ENCODE measurements around the gene THUMPD3. TPM values are rescaled to one million over a fixed set of nuclear protein-coding genes. Genes with fewer than 3 reads are reported as not detected.

THUMPD3 gene
- total and polyA plus RNA-seq, 11 donors, result 25.3 to 65.5 (median 51.5) TPM

DNA sequence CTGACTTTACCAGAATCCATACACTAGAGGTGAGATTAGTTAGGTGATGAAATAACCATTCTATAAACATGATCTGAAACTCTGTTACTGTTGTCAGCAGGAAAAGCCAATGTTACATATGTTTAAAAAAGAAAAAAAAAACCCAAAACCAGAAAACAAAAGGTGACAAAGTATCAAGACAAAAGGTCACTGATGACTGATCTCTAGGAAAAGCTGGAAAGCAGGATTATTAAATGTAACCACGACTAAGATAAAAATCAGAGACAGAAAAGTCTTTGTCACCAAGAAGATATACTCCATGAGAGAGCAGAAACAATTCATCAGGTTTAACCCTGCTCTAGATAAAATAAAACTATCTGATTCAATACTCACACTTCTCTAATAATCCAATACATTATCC is 29.2 kb downstream of the THUMPD3 start:
- Histone ChIP-seq H3K36me3 (peaks cover 0 to 84% (median 76%) of the 10 kb centered on the region in 9 donors), H3K4me1 (peaks cover 7 to 56% (median 41%) of the 10 kb centered on the region in 12 donors), H3K9me3 (no peaks in the 10 kb centered on the region), H3K27me3 (no peaks in the 10 kb centered on the region), H3K4me3 (no peak overlapping the region), H3K27ac (peak overlapping the region in 1 of 12 donors; percentile 2)
- no peak for TF ChIP-seq POLR2A (IDR thresholded peaks at IDR 0.05)
- no peak for TF ChIP-seq CTCF (IDR thresholded peaks at IDR 0.05)
- intact Hi-C loops (cut with DNase I), result loop anchor here in 4 of 10 donors (5.0 kb wide), 2 partner anchors 35 to 40 kb away; no protein-coding TSS in a partner anchor
- DNase-seq (no peak), ATAC-seq (no peak)
- 12 to 37% (median 16%) methylated on average over 1 of the region's 1 CpG for WGBS, 4 donors

- no peak for TF ChIP-seq CTCF (IDR thresholded peaks at IDR 0.05)
- TF ChIP-seq POLR2A (IDR thresholded peaks at IDR 0.05), result no peak
- H3K4me1 ChIP-seq, result peaks cover 13 to 74% (median 60%) of the 10 kb centered on the region in 12 donors
- peak overlapping the region; percentile 95 to 99 (median 99) for H3K27ac ChIP-seq
- no peaks in the 10 kb centered on the region for H3K9me3 ChIP-seq
- DNase-seq, result no peak
- intact Hi-C loops (cut with DNase I), result loop anchor here in 6 of 10 donors (1.0 to 5.0 kb wide), 4 partner anchors 27 to 33 kb away; partner anchors contain the start of gene THUMPD3 (in 5 of the 6)
- H3K27me3 ChIP-seq, result no peaks in the 10 kb centered on the region
- H3K4me3 ChIP-seq, result peak overlapping the region; percentile 51 to 98 (median 89)
- no peak for ATAC-seq
- WGBS, 4 donors, result 6 to 9% (median 7%) methylated on average over 15 of the region's 15 CpGs
- peaks cover 0 to 47% (median 39%) of the 10 kb centered on the region in 9 donors for H3K36me3 ChIP-seq
Measured at GRCh38 chr3:9395570-9396300, 32.9 kb downstream of the THUMPD3 start.

DNA sequence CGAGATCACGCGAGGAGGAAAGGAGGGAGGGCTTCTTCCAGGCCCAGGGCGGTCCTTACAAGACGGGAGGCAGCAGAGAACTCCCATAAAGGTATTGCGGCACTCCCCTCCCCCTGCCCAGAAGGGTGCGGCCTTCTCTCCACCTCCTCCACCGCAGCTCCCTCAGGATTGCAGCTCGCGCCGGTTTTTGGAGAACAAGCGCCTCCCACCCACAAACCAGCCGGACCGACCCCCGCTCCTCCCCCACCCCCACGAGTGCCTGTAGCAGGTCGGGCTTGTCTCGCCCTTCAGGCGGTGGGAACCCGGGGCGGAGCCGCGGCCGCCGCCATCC is 33.4 kb downstream of the THUMPD3 start:
- no peaks in the 10 kb centered on the region for H3K9me3 ChIP-seq
- intact Hi-C loops (cut with DNase I), result loop anchor here in 6 of 10 donors (2.0 to 5.0 kb wide), 3 partner anchors 27 to 34 kb away; partner anchors contain the start of gene THUMPD3 (in 5 of the 6)
- ATAC-seq (peak; percentile 10 to 60 (median 38)), DNase-seq (peak in 1 of 5 donors; percentile 92)
- peak overlapping the region; percentile 95 to 99 (median 99) for H3K27ac ChIP-seq
- H3K4me1 ChIP-seq, result peaks cover 16 to 74% (median 64%) of the 10 kb centered on the region in 12 donors
- peak overlapping the region; percentile 51 to 98 (median 89) for H3K4me3 ChIP-seq
- TF ChIP-seq POLR2A (IDR thresholded peaks at IDR 0.05), result peak in 1 of 2 donors; percentile 22
- TF ChIP-seq CTCF (IDR thresholded peaks at IDR 0.05), result peak in 1 of 12 donors; percentile 10
- H3K36me3 ChIP-seq, result peaks cover 0 to 42% (median 34%) of the 10 kb centered on the region in 9 donors
- H3K27me3 ChIP-seq, result no peaks in the 10 kb centered on the region
- 0 to 1% (median 0%) methylated on average over 17 to 25 of the region's 25 CpGs for WGBS, 4 donors

GRCh38 chr3:9396632-9397331 is 33.9 kb downstream of the THUMPD3 start:
- peak; percentile 85 to 91 (median 90) for ATAC-seq

More at GRCh38 chr3:9396632-9397331, 33.9 kb downstream of the THUMPD3 start:
- H3K9me3 ChIP-seq, result no peaks in the 10 kb centered on the region
- peak overlapping the region; percentile 51 to 98 (median 89) for H3K4me3 ChIP-seq
- WGBS, 4 donors, result 0 to 1% (median 0%) methylated on average over 15 to 71 of the region's 71 CpGs
- intact Hi-C loops (cut with DNase I), result loop anchor here in 6 of 10 donors (2.0 to 5.0 kb wide), 3 partner anchors 26 to 34 kb away; partner anchors contain the start of gene THUMPD3 (in 5 of the 6)
- H3K27me3 ChIP-seq, result no peaks in the 10 kb centered on the region
- H3K4me1 ChIP-seq, result peaks cover 17 to 74% (median 65%) of the 10 kb centered on the region in 12 donors
- peak overlapping the region; percentile 95 to 99 (median 99) for H3K27ac ChIP-seq
- DNase-seq, result peak; percentile 98 to 99 (median 99)
- peaks cover 0 to 36% (median 29%) of the 10 kb centered on the region in 9 donors for H3K36me3 ChIP-seq
- TF ChIP-seq POLR2A (IDR thresholded peaks at IDR 0.05) (peak in 1 of 2 donors; percentile 7), CTCF (IDR thresholded peaks at IDR 0.05) (no peak)
